ENCODE results near the gene EPHB4.

Gene EPHB4

DNA sequence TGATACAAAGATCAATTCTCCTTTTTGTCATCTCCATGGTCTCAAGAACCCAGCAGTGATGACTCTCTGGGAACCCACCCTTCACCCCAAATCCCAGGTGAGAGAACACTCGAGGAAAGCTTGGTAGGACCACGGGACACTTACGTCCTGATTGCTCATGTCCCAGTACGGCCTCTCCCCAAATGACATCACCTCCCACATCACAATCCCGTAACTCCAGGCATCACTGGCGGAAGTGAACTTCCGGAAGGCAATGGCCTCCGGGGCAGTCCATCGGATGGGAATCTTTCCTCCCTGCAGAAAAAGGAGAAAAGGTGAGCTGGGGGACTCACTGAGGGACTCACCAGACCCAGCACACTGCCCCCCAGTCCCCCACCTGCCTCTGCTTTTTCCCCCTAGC is 21.0 kb downstream of the EPHB4 start:
- no peak overlapping the region for H2AFZ ChIP-seq (ENCODE audit: low read length)
- no peaks in the 10 kb centered on the region for H3K36me3 ChIP-seq (ENCODE audit: insufficient read depth, low read length)
- H3K79me2 ChIP-seq (ENCODE audit: insufficient read depth, low read length): no peaks in the 10 kb centered on the region
- no peak overlapping the region for H3K27ac ChIP-seq (ENCODE audit: low read depth, low read length, poor library complexity, severe bottlenecking)
- no peak overlapping the region for H3K4me3 ChIP-seq (ENCODE audit: low read depth, low read length, poor library complexity, severe bottlenecking)
- no peaks in the 10 kb centered on the region for H3K4me1 ChIP-seq (ENCODE audit: insufficient read depth, low read length, severe bottlenecking)
- TF ChIP-seq EZH2 (IDR thresholded peaks at IDR 0.05; ENCODE audit: borderline replicate concordance, low read length): no peak
- TF ChIP-seq CTCF (IDR thresholded peaks at IDR 0.05; ENCODE audit: low read length): no peak
- H3K9me3 ChIP-seq (ENCODE audit: low read length): no peaks in the 10 kb centered on the region
- no peaks in the 10 kb centered on the region for H3K9me2 ChIP-seq (ENCODE audit: low read depth, low read length)
- H3K9ac ChIP-seq (ENCODE audit: low read length): no peak overlapping the region
- H3F3A ChIP-seq (ENCODE audit: insufficient read depth, low read length): no peaks in the 10 kb centered on the region
- no peak overlapping the region for H3K4me2 ChIP-seq (ENCODE audit: low read length)
- H3K27me3 ChIP-seq (ENCODE audit: insufficient read depth, low read length): no peaks in the 10 kb centered on the region
- H4K20me1 ChIP-seq (ENCODE audit: insufficient read depth, low read length): no peaks in the 10 kb centered on the region

- no peak for TF ChIP-seq CTCF (IDR thresholded peaks at IDR 0.05; ENCODE audit: low read length)
- TF ChIP-seq EZH2 (IDR thresholded peaks at IDR 0.05; ENCODE audit: borderline replicate concordance, low read length): no peak
- Histone ChIP-seq H2AFZ (ENCODE audit: low read length) (no peak overlapping the region), H3K9me3 (ENCODE audit: low read length) (no peaks in the 10 kb centered on the region), H3K27me3 (ENCODE audit: insufficient read depth, low read length) (no peaks in the 10 kb centered on the region; the same call in 1 of the 2 replicates), H3K36me3 (ENCODE audit: insufficient read depth, low read length) (no peaks in the 10 kb centered on the region), H3K79me2 (ENCODE audit: insufficient read depth, low read length) (no peaks in the 10 kb centered on the region), H3K4me1 (ENCODE audit: insufficient read depth, low read length, severe bottlenecking) (no peaks in the 10 kb centered on the region), H3K4me2 (ENCODE audit: low read length) (no peak overlapping the region), H4K20me1 (ENCODE audit: insufficient read depth, low read length) (no peaks in the 10 kb centered on the region), H3K9me2 (ENCODE audit: low read depth, low read length) (no peaks in the 10 kb centered on the region), H3F3A (ENCODE audit: insufficient read depth, low read length) (no peaks in the 10 kb centered on the region), H3K27ac (ENCODE audit: low read depth, low read length, poor library complexity, severe bottlenecking) (no peak overlapping the region), H3K9ac (ENCODE audit: low read length) (no peak overlapping the region), H3K4me3 (ENCODE audit: low read depth, low read length, poor library complexity, severe bottlenecking) (no peak overlapping the region)
Measured at GRCh38 chr7:100804681-100805431, 22.5 kb downstream of the EPHB4 start.

GRCh38 chr7:100803398-100804161 is 23.7 kb downstream of the EPHB4 start:
- TF ChIP-seq EZH2 (IDR thresholded peaks at IDR 0.05; ENCODE audit: borderline replicate concordance, low read length): no peak
- TF ChIP-seq CTCF (IDR thresholded peaks at IDR 0.05; ENCODE audit: low read length): no peak
- Histone ChIP-seq H2AFZ (ENCODE audit: low read length) (no peak overlapping the region), H3K27me3 (ENCODE audit: insufficient read depth, low read length) (no peaks in the 10 kb centered on the region; the same call in 1 of the 2 replicates), H3K4me2 (ENCODE audit: low read length) (no peak overlapping the region), H3K4me3 (ENCODE audit: low read depth, low read length, poor library complexity, severe bottlenecking) (no peak overlapping the region), H4K20me1 (ENCODE audit: insufficient read depth, low read length) (no peaks in the 10 kb centered on the region), H3K27ac (ENCODE audit: low read depth, low read length, poor library complexity, severe bottlenecking) (no peak overlapping the region), H3K9me3 (ENCODE audit: low read length) (no peaks in the 10 kb centered on the region), H3K36me3 (ENCODE audit: insufficient read depth, low read length) (no peaks in the 10 kb centered on the region), H3F3A (ENCODE audit: insufficient read depth, low read length) (no peaks in the 10 kb centered on the region), H3K9me2 (ENCODE audit: low read depth, low read length) (no peaks in the 10 kb centered on the region), H3K4me1 (ENCODE audit: insufficient read depth, low read length, severe bottlenecking) (no peaks in the 10 kb centered on the region), H3K79me2 (ENCODE audit: insufficient read depth, low read length) (no peaks in the 10 kb centered on the region), H3K9ac (ENCODE audit: low read length) (no peak overlapping the region)

All from OCI-LY1 (cell line).